T47D (cell line): ENCODE measurements around the gene SCN4B.

Experiments used
- DNase-seq, 2 experiments: peaks; one replicate each; pipeline versions ENCODE4 v3.0.0 to v3.0.0-alpha.2; 2011 to 2012; ENCODE audit warnings: low read depth in 1 of 2, low spot score in 1 of 2
- JUND ChIP-seq: IDR thresholded peaks from 2 replicates; pipeline ENCODE4 v1.6.1; 2012; ENCODE audit warnings: low read depth
- in situ Hi-C: cut with HindIII; loops from 2 replicates; pipeline ENCODE4 v1.10.0; 2016; ENCODE audit warnings: low sequenced_read_pairs, low pct_unique_long_range_greater_than_20kb

SCN4B gene

DNA sequence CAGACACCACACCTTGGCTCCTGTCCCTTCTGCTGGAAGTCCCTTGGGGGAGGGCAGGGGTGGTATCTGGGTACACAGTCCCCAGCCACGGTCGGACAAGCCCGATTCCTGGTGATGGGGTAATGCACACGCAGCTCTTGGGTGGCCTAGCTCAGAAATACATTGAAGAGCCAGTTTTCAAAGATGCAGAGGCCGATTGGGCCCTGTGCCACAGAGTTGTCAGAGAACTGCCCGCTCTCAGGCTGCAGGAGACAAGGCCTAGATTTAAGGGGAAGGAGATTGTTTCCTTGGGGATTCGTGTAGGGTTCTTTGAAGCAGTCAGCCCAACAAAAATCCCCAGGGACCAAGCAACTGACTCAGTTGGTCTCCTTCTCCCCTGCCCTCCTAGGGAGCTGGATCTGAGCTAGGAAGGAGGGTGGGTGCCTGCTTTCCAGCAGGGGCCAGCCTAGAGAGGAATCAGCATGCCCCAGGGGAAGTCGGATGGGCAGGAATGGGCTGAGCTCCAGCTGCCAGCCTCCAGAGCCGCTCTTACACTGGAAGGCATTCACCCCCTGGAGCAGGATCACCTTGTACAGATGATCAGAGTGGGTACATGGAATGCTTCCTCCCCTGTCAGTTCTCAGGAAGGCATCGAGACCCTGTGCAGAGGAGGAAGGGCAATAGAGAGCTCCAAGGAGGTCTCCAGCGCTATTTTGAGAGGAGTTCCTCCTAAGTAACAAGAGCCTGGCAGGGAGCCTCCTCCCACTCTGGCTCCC is 3.3 kb upstream of the SCN4B start:
- no peak for TF ChIP-seq JUND
- in situ Hi-C loops: no loop called here
- no peak for DNase-seq

DNA sequence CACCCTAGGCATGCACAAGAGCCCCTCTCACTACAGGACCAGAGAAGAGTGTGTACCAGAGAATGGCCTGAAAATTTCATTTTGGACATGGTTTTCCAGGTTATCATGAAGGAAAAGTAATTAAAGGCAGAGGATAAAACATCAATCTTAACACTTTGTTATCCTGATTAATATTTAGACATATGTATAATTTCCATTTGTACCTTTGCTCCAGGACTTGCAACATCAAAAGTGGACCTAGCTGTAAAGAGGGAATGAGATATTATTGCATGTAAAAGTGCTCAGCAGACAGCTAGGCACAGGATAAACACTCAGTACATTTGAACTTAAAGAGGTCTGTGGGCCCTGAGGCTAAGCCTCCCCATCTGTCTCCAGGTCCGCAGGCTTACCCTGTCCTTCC is 2.0 kb upstream of the SCN4B start:
- in situ Hi-C loops: no loop called here
- DNase-seq: no peak

DNA sequence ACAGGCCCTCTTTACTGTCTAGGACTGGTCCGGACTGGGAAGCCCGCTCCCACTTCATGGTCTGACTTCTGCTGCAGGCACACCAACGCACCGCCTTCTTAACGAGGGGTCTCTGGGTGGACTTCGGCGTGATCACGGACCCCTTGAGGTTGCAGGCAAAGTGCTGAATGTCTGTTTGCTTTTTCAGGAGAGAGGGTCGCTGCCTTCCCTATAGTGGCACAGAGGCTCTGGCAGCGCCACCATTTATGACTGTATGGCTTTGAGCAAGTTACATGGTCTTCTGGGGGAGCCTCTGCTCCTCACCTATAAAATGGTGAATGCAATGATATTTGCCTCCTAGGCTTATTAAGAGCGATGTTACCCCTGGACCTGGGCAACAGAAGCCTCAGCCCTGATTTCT is 1.4 kb upstream of the SCN4B start:
- in situ Hi-C loops: no loop called here
- TF ChIP-seq JUND: no peak
- no peak for DNase-seq

More for the DNA sequence above, 2.0 kb upstream of the SCN4B start:
- no peak for TF ChIP-seq JUND

DNA sequence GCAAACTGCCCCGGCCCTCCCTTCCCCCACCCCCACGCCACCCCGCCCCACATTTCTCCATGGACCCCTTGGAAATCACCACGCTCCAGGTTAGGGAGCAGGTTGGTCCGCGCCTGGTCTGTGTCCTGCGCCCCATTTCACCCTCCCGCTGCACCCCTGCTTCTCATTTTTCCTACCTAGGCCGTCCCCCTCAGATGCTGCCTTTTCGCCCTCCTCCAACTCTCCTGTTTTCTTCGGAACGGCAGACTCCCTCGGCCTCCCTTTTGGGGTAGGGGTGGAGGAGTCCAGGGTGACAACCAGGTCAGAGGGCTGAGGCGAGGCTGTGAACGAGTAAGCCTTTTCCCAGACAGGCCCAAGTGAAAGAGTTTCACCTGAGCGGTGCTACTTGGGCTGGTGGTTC is 893 bp upstream of the SCN4B start:
- DNase-seq: no peak
- in situ Hi-C loops: no loop called here
- TF ChIP-seq JUND: no peak

DNA sequence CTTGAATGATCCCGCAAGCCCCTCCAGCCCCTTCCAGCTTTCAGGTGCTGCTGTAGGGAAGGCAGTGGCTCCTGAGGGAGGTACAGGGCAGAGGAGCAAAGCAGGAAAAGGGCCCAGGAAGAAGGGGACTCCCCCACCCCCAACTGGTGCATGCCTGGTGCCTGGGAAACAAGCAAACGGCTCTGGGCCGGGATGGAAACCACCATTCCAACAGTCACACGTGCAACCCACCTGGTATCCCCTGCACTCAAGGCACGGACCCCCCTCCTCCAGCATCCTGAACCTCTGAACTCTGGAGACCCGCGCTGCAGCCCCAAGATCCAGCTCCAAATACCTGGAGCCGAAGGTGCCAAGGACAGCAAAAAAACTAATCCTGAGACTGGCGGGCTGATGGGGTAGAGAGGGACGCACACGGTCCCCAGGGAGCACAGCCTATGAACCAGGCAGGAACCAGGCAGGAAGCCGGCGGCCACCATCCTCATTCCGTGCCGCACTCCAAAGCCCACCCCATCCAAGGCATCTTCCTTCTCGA is 537 bp downstream of the SCN4B start:
- in situ Hi-C loops: no loop called here
- TF ChIP-seq JUND: no peak
- no peak for DNase-seq

DNA sequence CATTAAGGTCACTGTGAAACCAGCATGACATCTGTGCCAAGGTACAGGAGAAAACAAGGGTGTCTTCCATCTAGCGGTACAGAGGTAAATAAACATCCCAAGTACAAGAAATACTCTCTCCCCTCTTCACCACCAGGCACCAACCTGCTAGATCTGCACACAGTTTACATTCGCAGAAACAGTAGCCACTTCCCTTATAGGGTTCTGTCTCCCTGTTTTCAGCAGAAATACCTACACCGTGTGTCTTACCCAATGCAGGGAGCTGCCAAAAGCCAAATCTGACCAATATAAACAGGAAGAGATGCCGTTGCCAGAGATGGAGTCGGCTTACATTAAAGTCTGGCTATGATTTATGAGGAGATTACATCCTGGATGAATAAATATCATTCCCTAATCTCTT is 1.2 kb downstream of the SCN4B start:
- in situ Hi-C loops: no loop called here
- DNase-seq: no peak
- TF ChIP-seq JUND: no peak

DNA sequence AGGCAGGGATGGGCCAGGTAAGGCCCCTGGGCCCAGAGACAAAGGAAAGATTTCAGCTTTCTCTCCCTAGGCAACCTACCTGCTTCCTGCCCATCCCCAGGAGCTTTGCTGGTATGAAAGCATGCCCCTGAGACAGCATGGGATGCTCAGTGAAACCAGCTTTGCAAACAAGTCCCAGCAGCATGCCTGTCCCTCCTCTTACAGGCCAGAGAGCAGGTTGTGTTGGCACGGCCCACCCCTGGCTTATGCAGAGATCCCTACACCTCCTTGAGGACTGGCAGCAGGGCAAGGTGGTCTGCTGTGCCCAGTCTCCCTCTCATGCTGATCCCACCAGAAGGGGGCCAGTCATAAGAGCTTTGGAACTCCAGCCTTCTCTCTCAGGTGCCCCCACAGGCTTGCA is 3.1 kb downstream of the SCN4B start:
- no peak for DNase-seq
- in situ Hi-C loops: no loop called here
- TF ChIP-seq JUND: no peak

DNA sequence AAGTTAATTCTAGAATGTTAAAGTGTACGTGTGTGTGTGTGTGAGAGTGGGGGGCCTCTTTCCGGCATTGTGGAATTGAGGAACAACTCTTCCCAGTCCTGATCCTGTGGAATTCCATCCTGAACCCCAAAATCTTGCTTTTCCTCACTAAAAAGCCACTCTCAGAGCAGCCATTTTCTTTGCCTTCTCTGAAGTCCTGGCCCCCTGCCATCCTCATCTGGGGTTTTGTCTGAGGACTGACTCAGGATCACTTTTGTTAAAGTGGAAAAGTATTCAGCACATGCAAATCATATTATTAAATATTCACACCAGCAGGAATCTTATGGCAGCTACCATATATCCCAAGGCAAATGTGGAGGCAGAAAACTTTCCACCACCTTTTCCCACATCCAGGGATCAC is 3.8 kb downstream of the SCN4B start:
- no peak for TF ChIP-seq JUND
- DNase-seq: no peak
- in situ Hi-C loops: no loop called here

DNA sequence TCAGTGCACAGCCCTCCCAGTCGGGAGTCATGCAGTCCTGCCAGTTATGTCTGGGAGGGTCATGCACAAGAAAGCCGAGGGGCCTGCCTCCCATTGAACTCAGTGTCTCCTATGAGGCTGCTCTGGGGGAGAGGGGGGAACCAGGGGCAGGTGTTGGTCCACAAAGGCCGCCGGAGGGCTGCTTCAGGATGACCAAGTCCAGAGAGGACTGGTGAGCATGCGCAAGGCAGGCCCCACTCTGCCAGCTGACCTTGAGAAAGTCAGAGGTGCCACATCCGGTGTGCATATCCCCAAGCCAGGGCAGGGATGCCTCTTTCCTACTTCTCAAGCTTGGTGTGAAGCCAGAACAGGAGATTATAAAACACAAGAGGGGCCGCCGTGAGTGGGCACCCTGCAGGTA is 4.4 kb downstream of the SCN4B start:
- DNase-seq: no peak
- no peak for TF ChIP-seq JUND
- in situ Hi-C loops: no loop called here

DNA sequence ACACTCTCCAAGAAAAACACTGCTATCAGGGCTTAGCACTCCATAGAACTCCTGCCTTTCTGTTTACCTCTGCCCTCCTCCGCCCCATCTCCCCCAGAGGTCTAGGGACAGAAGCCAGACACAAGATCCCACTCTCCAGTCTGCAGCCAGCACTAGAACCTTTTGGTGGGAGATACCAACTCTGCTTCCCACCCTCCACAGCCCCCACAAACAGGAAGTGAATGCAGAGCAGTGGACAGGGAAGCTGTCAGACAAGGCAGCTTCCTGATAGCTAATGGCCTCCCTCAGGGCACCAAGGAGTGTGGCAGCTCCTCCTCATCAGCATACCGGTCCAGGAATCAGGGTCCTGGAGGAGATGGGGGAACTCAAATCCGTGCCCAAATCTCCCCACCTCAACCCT is 5.1 kb downstream of the SCN4B start:
- in situ Hi-C loops: no loop called here
- no peak for TF ChIP-seq JUND

DNA sequence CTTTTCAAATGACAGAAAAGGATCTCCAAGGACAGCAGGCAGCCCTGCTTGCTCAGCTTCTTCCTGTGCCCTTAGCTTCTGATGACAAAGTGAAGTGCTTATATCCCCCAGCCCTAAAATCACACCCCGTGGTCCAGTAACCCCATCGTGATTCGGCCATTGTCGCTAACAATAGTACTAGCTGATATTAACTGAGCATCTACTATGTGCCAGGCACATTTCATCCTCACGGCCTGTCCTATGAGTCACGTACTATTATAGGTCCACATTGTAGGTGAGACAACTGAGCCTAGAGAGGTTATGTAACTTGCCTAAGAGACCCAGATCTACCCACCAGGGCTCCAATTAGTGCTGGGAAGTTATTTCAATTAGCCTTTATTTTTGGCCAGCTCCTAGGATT is 6.1 kb downstream of the SCN4B start:
- in situ Hi-C loops: no loop called here
- no peak for DNase-seq
- no peak for TF ChIP-seq JUND

More for the DNA sequence above, 5.1 kb downstream of the SCN4B start:
- no peak for DNase-seq

DNA sequence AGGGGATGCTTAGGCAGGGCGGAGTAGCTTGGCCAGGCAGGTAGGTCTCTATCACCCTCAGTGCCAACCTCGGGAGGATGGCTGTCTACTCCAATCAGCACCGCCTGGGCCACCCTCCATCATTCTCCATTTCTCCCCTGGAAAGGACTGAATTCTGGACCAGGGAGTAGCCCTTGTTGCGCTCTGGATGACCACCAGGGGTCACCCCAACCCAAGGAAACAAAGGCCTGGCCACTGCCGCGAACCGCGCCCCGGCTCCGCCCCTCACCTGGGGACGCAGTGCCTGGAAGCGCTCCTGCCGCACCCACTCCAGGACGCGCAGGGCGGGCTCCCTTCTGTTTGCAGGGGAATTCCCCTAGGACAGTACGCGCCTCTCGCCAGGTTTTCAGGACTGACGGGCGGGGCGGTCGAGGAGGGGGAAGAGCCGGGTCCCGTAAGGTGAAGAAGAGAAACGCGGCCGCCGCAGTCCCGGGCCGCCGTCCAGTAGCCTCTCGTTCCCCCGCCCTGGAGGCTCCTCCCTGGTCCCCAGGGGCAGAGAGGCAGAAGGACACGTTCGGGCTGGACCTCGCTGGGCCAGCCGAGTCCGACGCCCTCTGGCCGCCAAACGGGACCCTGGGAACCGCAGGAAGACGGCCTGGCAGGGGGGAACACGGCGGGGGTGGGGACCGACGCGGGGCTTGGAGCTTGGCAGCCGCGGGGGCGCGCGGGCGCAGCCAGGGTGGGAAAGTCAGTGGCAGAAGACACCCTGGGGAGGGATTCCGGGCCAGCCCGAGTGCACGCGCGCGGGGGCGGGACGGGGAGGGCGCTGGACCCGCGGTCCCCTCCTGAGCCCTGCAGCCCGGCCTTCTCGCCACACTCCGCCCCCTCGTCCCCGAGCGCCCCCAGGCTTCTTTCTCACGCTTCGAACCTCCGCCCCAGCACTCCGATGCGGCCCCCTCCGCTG is 7.1 kb downstream of the SCN4B start:
- peak; percentile 91 to 99 for DNase-seq
- no peak for TF ChIP-seq JUND
- in situ Hi-C loops: no loop called here
